HepG2 (cell line): Measurements from ENCODE around the gene DDIT4. TPM values are rescaled to one million over a fixed set of nuclear protein-coding genes. Genes with fewer than 3 reads are reported as not detected.

Source experiments
- E2F5 ChIP-seq: sonication (generic); formaldehyde crosslinking; conservative IDR thresholded peaks from 2 replicates; pipeline ENCODE4 v1.4.0; 2020; ENCODE audit warnings: missing genetic modification reagents
- FOXA3 ChIP-seq: IDR thresholded peaks from 2 replicates; pipeline ENCODE4 v1.6.1; 2016; ENCODE audit warnings: missing genetic modification reagents, missing compliant biosample characterization
- HNRNPK ChIP-seq: fragments of 200-400 bp; formaldehyde crosslinking; IDR thresholded peaks from 2 replicates; pipeline ENCODE4 v1.6.1; 2018; ENCODE audit warnings: low read length, low read depth, moderate library complexity, mild to moderate bottlenecking; ENCODE audit not compliant: poor library complexity, severe bottlenecking
- KAT8 ChIP-seq: IDR thresholded peaks from 2 replicates; pipeline ENCODE4 v1.6.1; 2016; ENCODE audit warnings: missing genetic modification reagents, missing compliant biosample characterization
- SOX6 ChIP-seq, 2 experiments: fragments of 450-650 bp in 1 of 2; sonication (generic) in 1 of 2; formaldehyde crosslinking in 1 of 2; IDR thresholded peaks; 2 replicates each; pipeline versions ENCODE4 v1.4.0 to v1.6.1; 2017 to 2020; ENCODE audit warnings: antibody characterized with exemption in 1 of 2, mild to moderate bottlenecking in 1 of 2, missing genetic modification reagents in 1 of 2
- ZFP1 ChIP-seq: IDR thresholded peaks from 2 replicates; pipeline ENCODE4 v1.6.1; 2016
- ZNF362 ChIP-seq: sonication (generic); formaldehyde crosslinking; IDR thresholded peaks from 2 replicates; pipeline ENCODE4 v1.4.0; 2020; ENCODE audit warnings: missing genetic modification reagents, mild to moderate bottlenecking, borderline replicate concordance
- ZNF510 ChIP-seq: sonication (generic); formaldehyde crosslinking; IDR thresholded peaks from 2 replicates; pipeline ENCODE4 v1.4.0; 2020; ENCODE audit warnings: low read depth, mild to moderate bottlenecking, missing genetic modification reagents
- ZNF567 ChIP-seq: sonication (generic); formaldehyde crosslinking; IDR thresholded peaks from 2 replicates; pipeline ENCODE4 v1.8.1; 2023; ENCODE audit warnings: mild to moderate bottlenecking, missing genetic modification reagents, borderline replicate concordance
- ZNF703 ChIP-seq: sonication (generic); formaldehyde crosslinking; IDR thresholded peaks from 2 replicates; pipeline ENCODE4 v1.5.1; 2020; ENCODE audit warnings: missing genetic modification reagents, mild to moderate bottlenecking, moderate library complexity, borderline replicate concordance
- polyA plus RNA-seq, 8 experiments: library from polyadenylated mRNA; depleted of rRNA in 3 of 8; stranded (reverse) in 7 of 8; unstranded in 1 of 8; fragments of >200 nt; fragmentation: Illumina TruSeq in 4 of 8; extraction: Trizol in 4 of 8; gene quantifications; 2 replicates each; pipeline versions ENCODE4 v1.2.1 to v1.2.3, GENCODE V29; 2011 to 2016; ENCODE audit warnings: low read depth in 4 of 8, missing spikeins in 1 of 8, mixed read lengths in 1 of 8; ENCODE audit not compliant: insufficient read depth in 1 of 8
- total RNA-seq, 5 experiments: library from RNA; depleted of rRNA; stranded (reverse); fragments of >200 nt; fragmentation: Illumina TruSeq; extraction: Trizol; gene quantifications; 2 replicates each; pipeline ENCODE4 v1.2.3, GENCODE V29; 2016; ENCODE audit warnings: low read depth in 1 of 5
- TF ChIP-seq, protein P1 (sequence below), 2 experiments: fragments of 450-650 bp in 1 of 2; sonication (generic) in 1 of 2; formaldehyde crosslinking in 1 of 2; IDR thresholded peaks; 2 replicates each; pipeline versions ENCODE4 v1.6.1 to v1.8.0; 2016 to 2022; ENCODE audit warnings: antibody characterized with exemption in 1 of 2, mild to moderate bottlenecking in 1 of 2, missing genetic modification reagents in 1 of 2

DDIT4 gene
- total and polyA plus RNA-seq, 2 of the 13 experiments (the other 11 are each of a cell fraction or from before 2014, with no cell fraction given) = 35.6 to 40.7 TPM

- TF ChIP-seq, protein P1, sequence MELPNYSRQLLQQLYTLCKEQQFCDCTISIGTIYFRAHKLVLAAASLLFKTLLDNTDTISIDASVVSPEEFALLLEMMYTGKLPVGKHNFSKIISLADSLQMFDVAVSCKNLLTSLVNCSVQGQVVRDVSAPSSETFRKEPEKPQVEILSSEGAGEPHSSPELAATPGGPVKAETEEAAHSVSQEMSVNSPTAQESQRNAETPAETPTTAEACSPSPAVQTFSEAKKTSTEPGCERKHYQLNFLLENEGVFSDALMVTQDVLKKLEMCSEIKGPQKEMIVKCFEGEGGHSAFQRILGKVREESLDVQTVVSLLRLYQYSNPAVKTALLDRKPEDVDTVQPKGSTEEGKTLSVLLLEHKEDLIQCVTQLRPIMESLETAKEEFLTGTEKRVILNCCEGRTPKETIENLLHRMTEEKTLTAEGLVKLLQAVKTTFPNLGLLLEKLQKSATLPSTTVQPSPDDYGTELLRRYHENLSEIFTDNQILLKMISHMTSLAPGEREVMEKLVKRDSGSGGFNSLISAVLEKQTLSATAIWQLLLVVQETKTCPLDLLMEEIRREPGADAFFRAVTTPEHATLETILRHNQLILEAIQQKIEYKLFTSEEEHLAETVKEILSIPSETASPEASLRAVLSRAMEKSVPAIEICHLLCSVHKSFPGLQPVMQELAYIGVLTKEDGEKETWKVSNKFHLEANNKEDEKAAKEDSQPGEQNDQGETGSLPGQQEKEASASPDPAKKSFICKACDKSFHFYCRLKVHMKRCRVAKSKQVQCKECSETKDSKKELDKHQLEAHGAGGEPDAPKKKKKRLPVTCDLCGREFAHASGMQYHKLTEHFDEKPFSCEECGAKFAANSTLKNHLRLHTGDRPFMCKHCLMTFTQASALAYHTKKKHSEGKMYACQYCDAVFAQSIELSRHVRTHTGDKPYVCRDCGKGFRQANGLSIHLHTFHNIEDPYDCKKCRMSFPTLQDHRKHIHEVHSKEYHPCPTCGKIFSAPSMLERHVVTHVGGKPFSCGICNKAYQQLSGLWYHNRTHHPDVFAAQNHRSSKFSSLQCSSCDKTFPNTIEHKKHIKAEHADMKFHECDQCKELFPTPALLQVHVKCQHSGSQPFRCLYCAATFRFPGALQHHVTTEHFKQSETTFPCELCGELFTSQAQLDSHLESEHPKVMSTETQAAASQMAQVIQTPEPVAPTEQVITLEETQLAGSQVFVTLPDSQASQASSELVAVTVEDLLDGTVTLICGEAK (IDR thresholded peaks at IDR 0.05) = no peak
- TF ChIP-seq, protein P1 (CRISPR knock-in tag; IDR thresholded peaks at IDR 0.05) = no peak; the same call in 1 of the 2 replicates
- TF ChIP-seq ZNF703 (no peak), FOXA3 (CRISPR knock-in tag) (peak; percentile 53), ZNF567 (CRISPR knock-in tag) (0 out of 2 replicates have a peak, but pooled peaks have one; percentile 83), SOX6 (IDR thresholded peaks at IDR 0.05) (no peak), SOX6 (CRISPR knock-in tag; IDR thresholded peaks at IDR 0.05) (peak; percentile 67; the same call in 1 of the 2 replicates), ZNF510 (CRISPR knock-in tag) (no peak), ZFP1 (peak; percentile 84), HNRNPK (peak; percentile 96), ZNF362 (CRISPR knock-in tag) (peak; percentile 33; the same call in 1 of the 2 replicates), E2F5 (no peak), KAT8 (CRISPR knock-in tag) (peak; percentile 66)
Observed at GRCh38 chr10:72260239-72260975, 13.3 kb upstream of the DDIT4 start (continued).
